H1 (cell line): ENCODE measurements around the gene RRAS. TPM values are rescaled to one million over a fixed set of nuclear protein-coding genes. Genes with fewer than 3 reads are reported as not detected.

ENCODE experiments used
- CTCF ChIA-PET: fragments of 300-600 bp; sonication (Branson Sonifier 250); formaldehyde crosslinking; loops from one replicate; lab custom pipeline; 2021; ENCODE audit not compliant: partially characterized antibody; lab: Charles Lee
- POLR2A ChIA-PET: fragments of 300-600 bp; sonication (Branson Sonifier 250); formaldehyde crosslinking; loops from one replicate; lab custom pipeline; 2021; ENCODE audit warnings: inconsistent platforms; ENCODE audit not compliant: partially characterized antibody; lab: Charles Lee
- DNase-seq, 2 experiments: peaks; one replicate each; pipeline versions ENCODE4 v3.0.0 to v3.0.0-alpha.2; 2010 to 2022; ENCODE audit warnings: low spot score in 2 of 2, low read depth in 1 of 2, mixed read lengths in 1 of 2
- FAIRE-seq: peaks from 2 replicates; lab custom pipeline; 2011; peaks lifted over from hg19 to GRCh38; lab: Jason Lieb, UNC
- H2AFZ ChIP-seq: 2 replicates; pipeline ENCODE4 v1.8.1; 2012; ENCODE audit warnings: low read length, inconsistent platforms
- H2AK5ac ChIP-seq: 2 replicates; pipeline ENCODE4 v1.6.1; 2013; ENCODE audit warnings: low read depth, low read length
- H2BK120ac ChIP-seq: replicated peaks from 2 replicates; pipeline ENCODE3; 2013; ENCODE audit warnings: low read depth, low read length, inconsistent platforms
- H2BK12ac ChIP-seq: 2 replicates; pipeline ENCODE4 v1.6.1; 2013; ENCODE audit warnings: low read depth, low read length
- H2BK15ac ChIP-seq: 2 replicates; pipeline ENCODE4 v1.6.1; 2013; ENCODE audit warnings: low read length
- H2BK20ac ChIP-seq: 2 replicates; pipeline ENCODE4 v1.6.1; 2013; ENCODE audit warnings: low read length
- H2BK5ac ChIP-seq: 2 replicates; pipeline ENCODE4 v1.6.1; 2013; ENCODE audit warnings: low read depth, low read length
- H3K14ac ChIP-seq: 2 replicates; pipeline ENCODE4 v1.6.1; 2013; ENCODE audit warnings: inconsistent platforms; ENCODE audit not compliant: insufficient read length
- H3K18ac ChIP-seq: 2 replicates; pipeline ENCODE4 v1.6.1; 2013; ENCODE audit warnings: low read length; ENCODE audit errors: extremely low read depth
- H3K23ac ChIP-seq: 2 replicates; pipeline ENCODE4 v1.6.1; 2013; ENCODE audit warnings: inconsistent platforms; ENCODE audit not compliant: insufficient read length
- H3K23me2 ChIP-seq: 2 replicates; pipeline ENCODE4 v1.6.1; 2013; ENCODE audit warnings: low read depth, low read length
- H3K27ac ChIP-seq: 2 replicates; pipeline ENCODE4 v1.6.1; 2011; ENCODE audit warnings: low read depth, low read length, inconsistent platforms
- H3K27me3 ChIP-seq, 4 experiments: replicated peaks in 1 of 4; 1 replicate in 1 of 4; 2 replicates in 3 of 4; pipeline versions ENCODE4 v1.6.1 to v1.8.1; 2011 to 2013; ENCODE audit warnings: low read length in 3 of 4, mild to moderate bottlenecking in 3 of 4, inconsistent platforms in 2 of 4, mixed read lengths in 2 of 4, moderate library complexity in 1 of 4; ENCODE audit not compliant: control insufficient read depth in 3 of 4, insufficient read depth in 3 of 4; ENCODE audit errors: extremely low read depth in 1 of 4
- H3K36me3 ChIP-seq, 4 experiments: 2 replicates each; pipeline versions ENCODE4 v1.6.1 to v1.8.1; 2011 to 2013; ENCODE audit warnings: mild to moderate bottlenecking in 4 of 4, low read length in 3 of 4, moderate library complexity in 2 of 4, control low read depth in 1 of 4, inconsistent platforms in 1 of 4; ENCODE audit not compliant: insufficient read depth in 4 of 4, control insufficient read depth in 2 of 4
- H3K4ac ChIP-seq: replicated peaks from 2 replicates; pipeline ENCODE3; 2013; ENCODE audit warnings: low read length, low read depth, mixed read lengths, inconsistent platforms; ENCODE audit not compliant: insufficient read length
- H3K4me1 ChIP-seq, 4 experiments: replicated peaks in 1 of 4; 1 replicate in 1 of 4; 2 replicates in 3 of 4; pipeline versions ENCODE4 v1.6.1 to v1.8.1; 2011 to 2013; ENCODE audit warnings: low read length in 3 of 4, inconsistent platforms in 2 of 4, mixed read lengths in 1 of 4; ENCODE audit not compliant: insufficient read depth in 4 of 4, control insufficient read depth in 3 of 4
- H3K4me2 ChIP-seq, 2 experiments: 2 replicates each; pipeline versions ENCODE4 v1.6.1 to v1.8.1; 2011 to 2013; ENCODE audit warnings: low read depth in 2 of 2, low read length in 2 of 2, control low read depth in 1 of 2, inconsistent platforms in 1 of 2, mild to moderate bottlenecking in 1 of 2; ENCODE audit not compliant: insufficient read depth in 1 of 2
- H3K4me3 ChIP-seq, 4 experiments: fragments of 200-600, 300-600 bp in 1 of 4; sonication (generic), shearing (Covaris generic), sonication (Bioruptor Twin) in 1 of 4; 2 replicates each; pipeline versions ENCODE4 v1.5.1 to v1.8.1; 2011 to 2016; ENCODE audit warnings: low read length in 4 of 4, low read depth in 3 of 4, control low read depth in 2 of 4, inconsistent platforms in 2 of 4, mild to moderate bottlenecking in 2 of 4, mixed read lengths in 1 of 4, moderate library complexity in 1 of 4; ENCODE audit not compliant: insufficient read depth in 2 of 4; ENCODE audit errors: extremely low read depth in 1 of 4
- H3K56ac ChIP-seq: replicated peaks from 2 replicates; pipeline ENCODE3; 2013; ENCODE audit warnings: low read depth, mild to moderate bottlenecking, mixed read lengths, low read length, inconsistent platforms; ENCODE audit not compliant: insufficient read length
- H3K79me1 ChIP-seq: 2 replicates; pipeline ENCODE4 v1.6.1; 2013; ENCODE audit warnings: low read depth, low read length, control low read depth
- H3K79me2 ChIP-seq, 2 experiments: 2 replicates each; pipeline versions ENCODE4 v1.6.1 to v1.8.1; 2012 to 2013; ENCODE audit warnings: low read length in 2 of 2, mild to moderate bottlenecking in 2 of 2, inconsistent platforms in 1 of 2; ENCODE audit not compliant: insufficient read depth in 2 of 2, control insufficient read depth in 1 of 2
- H3K9ac ChIP-seq, 4 experiments: replicated peaks in 1 of 4; 1 replicate in 1 of 4; 2 replicates in 3 of 4; pipeline versions ENCODE4 v1.6.1 to v1.8.1; 2011 to 2013; ENCODE audit warnings: low read depth in 3 of 4, low read length in 3 of 4, control low read depth in 2 of 4, mild to moderate bottlenecking in 2 of 4, moderate library complexity in 2 of 4, inconsistent platforms in 1 of 4; ENCODE audit errors: extremely low read depth in 1 of 4
- H3K9me3 ChIP-seq, 2 experiments: 2 replicates each; pipeline versions ENCODE4 v1.6.1 to v1.8.1; 2012 to 2013; ENCODE audit warnings: mild to moderate bottlenecking in 2 of 2, moderate library complexity in 2 of 2, control low read depth in 1 of 2, inconsistent platforms in 1 of 2, low read depth in 1 of 2, low read length in 1 of 2, mixed read lengths in 1 of 2; ENCODE audit not compliant: insufficient read depth in 2 of 2
- H4K20me1 ChIP-seq, 2 experiments: replicated peaks in 1 of 2; 2 replicates each; pipeline versions ENCODE3 to v1.8.1; 2011 to 2013; ENCODE audit warnings: inconsistent platforms in 2 of 2, low read length in 2 of 2, mild to moderate bottlenecking in 1 of 2; ENCODE audit not compliant: insufficient read depth in 2 of 2, control insufficient read depth in 1 of 2
- H4K5ac ChIP-seq: 2 replicates; pipeline ENCODE4 v1.6.1; 2013; ENCODE audit warnings: low read length, low read depth, mixed read lengths, inconsistent platforms; ENCODE audit not compliant: insufficient read length
- H4K8ac ChIP-seq: 2 replicates; pipeline ENCODE4 v1.8.0; 2013; ENCODE audit warnings: mild to moderate bottlenecking, moderate library complexity, low read length, inconsistent platforms; ENCODE audit not compliant: insufficient read depth; ENCODE audit errors: extremely low read depth
- H4K91ac ChIP-seq: replicated peaks from 2 replicates; pipeline ENCODE3; 2013; ENCODE audit warnings: low read length, mixed read lengths, inconsistent platforms; ENCODE audit not compliant: insufficient read length
- BCL11A ChIP-seq, 2 experiments: IDR thresholded peaks; one replicate each; pipeline ENCODE4 v1.6.1; 2011; ENCODE audit warnings: low read depth in 2 of 2, low read length in 2 of 2, mild to moderate bottlenecking in 2 of 2
- CREB1 ChIP-seq: IDR thresholded peaks from 2 replicates; pipeline ENCODE4 v1.6.1; 2012; ENCODE audit warnings: inconsistent platforms
- EP300 ChIP-seq, 2 experiments: IDR thresholded peaks; 1 replicate in 1 of 2; 2 replicates in 1 of 2; pipeline ENCODE4 v1.6.1; 2011 to 2012; ENCODE audit warnings: low read depth in 2 of 2, low read length in 2 of 2, mild to moderate bottlenecking in 2 of 2, borderline replicate concordance in 1 of 2, inconsistent platforms in 1 of 2, moderate library complexity in 1 of 2
- FOSL1 ChIP-seq: IDR thresholded peaks from 2 replicates; pipeline ENCODE4 v1.6.1; 2011; ENCODE audit warnings: mild to moderate bottlenecking, low read depth, low read length, moderate library complexity; ENCODE audit not compliant: insufficient read depth
- HDAC2 ChIP-seq, 2 experiments: fragments of 300-600 bp in 1 of 2; sonication (generic) in 1 of 2; IDR thresholded peaks; 2 replicates each; pipeline ENCODE4 v1.6.1; 2011 to 2012; ENCODE audit warnings: low read depth in 2 of 2, low read length in 2 of 2, mild to moderate bottlenecking in 2 of 2, moderate library complexity in 2 of 2, borderline replicate concordance in 1 of 2, inconsistent platforms in 1 of 2
- POLR2A ChIP-seq, 2 experiments: IDR thresholded peaks; 1 replicate in 1 of 2; 2 replicates in 1 of 2; pipeline ENCODE4 v1.6.1; 2011; ENCODE audit warnings: low read depth in 2 of 2, low read length in 2 of 2, mild to moderate bottlenecking in 2 of 2; ENCODE audit errors: control extremely low read depth in 1 of 2
- SP1 ChIP-seq: IDR thresholded peaks from 2 replicates; pipeline ENCODE4 v1.6.1; 2011; ENCODE audit warnings: low read depth, low read length
- SP2 ChIP-seq: IDR thresholded peaks from 2 replicates; pipeline ENCODE4 v1.6.1; 2012; ENCODE audit warnings: mild to moderate bottlenecking, low read length, inconsistent platforms
- TEAD4 ChIP-seq: IDR thresholded peaks from 2 replicates; pipeline ENCODE4 v1.6.1; 2012; ENCODE audit warnings: low read depth, low read length, inconsistent platforms, mixed read lengths
- WGBS, 2 experiments: shearing (Covaris generic) in 1 of 2; methylation state at CpG; one replicate each; pipeline versions ENCODE4 v1.1.6 to v1.1.7; 2013 to 2015; ENCODE audit warnings: low lambda C conversion rate in 2 of 2, mixed read lengths in 2 of 2, inconsistent platforms in 1 of 2, low coverage in 1 of 2, missing lambda C conversion rate in 1 of 2; ENCODE audit not compliant: insufficient replicate concordance in 2 of 2, insufficient coverage in 1 of 2, insufficient read length in 1 of 2; ENCODE audit errors: extremely low coverage in 1 of 2, missing lambda C conversion rate in 1 of 2; 5-methylcytosine and 5-hydroxymethylcytosine counted together
- polyA plus RNA-seq, 7 experiments: library from polyadenylated mRNA; depleted of rRNA in 3 of 7; stranded (reverse) in 5 of 7; unstranded in 2 of 7; fragments of >200 nt in 5 of 7; fragments of 200-250 nt in 2 of 7; gene quantifications; 1 replicate in 5 of 7; 2 replicates in 1 of 7; 4 replicates in 1 of 7; pipeline versions ENCODE4 v1.2.1 to v1.2.3, GENCODE V29; 2011 to 2013; ENCODE audit warnings: missing spikeins in 2 of 7, mixed read lengths in 2 of 7
- total RNA-seq: library from RNA; stranded (reverse); fragmentation: NEBNext Ultra II Directional; extraction: Animal tissue kit (Norgen Biotek cat#: 25700); gene quantifications from 2 replicates; pipeline ENCODE4 v1.2.1, GENCODE V29; 2021
- TF ChIP-seq, protein P1 (sequence below), 3 experiments: IDR thresholded peaks; 1 replicate in 2 of 3; 2 replicates in 1 of 3; pipeline versions ENCODE4 v1.5.1 to v1.6.1; 2011; ENCODE audit warnings: low read length in 3 of 3, mild to moderate bottlenecking in 3 of 3, inconsistent platforms in 2 of 3, low read depth in 1 of 3, moderate library complexity in 1 of 3; ENCODE audit not compliant: insufficient read depth in 1 of 3; ENCODE audit errors: control extremely low read depth in 1 of 3

RRAS gene
- total and polyA plus RNA-seq, 2 of the 8 experiments (the other 6 are each of a cell fraction or from before 2014, with no cell fraction given), result 17.7 to 49.1 TPM

DNA sequence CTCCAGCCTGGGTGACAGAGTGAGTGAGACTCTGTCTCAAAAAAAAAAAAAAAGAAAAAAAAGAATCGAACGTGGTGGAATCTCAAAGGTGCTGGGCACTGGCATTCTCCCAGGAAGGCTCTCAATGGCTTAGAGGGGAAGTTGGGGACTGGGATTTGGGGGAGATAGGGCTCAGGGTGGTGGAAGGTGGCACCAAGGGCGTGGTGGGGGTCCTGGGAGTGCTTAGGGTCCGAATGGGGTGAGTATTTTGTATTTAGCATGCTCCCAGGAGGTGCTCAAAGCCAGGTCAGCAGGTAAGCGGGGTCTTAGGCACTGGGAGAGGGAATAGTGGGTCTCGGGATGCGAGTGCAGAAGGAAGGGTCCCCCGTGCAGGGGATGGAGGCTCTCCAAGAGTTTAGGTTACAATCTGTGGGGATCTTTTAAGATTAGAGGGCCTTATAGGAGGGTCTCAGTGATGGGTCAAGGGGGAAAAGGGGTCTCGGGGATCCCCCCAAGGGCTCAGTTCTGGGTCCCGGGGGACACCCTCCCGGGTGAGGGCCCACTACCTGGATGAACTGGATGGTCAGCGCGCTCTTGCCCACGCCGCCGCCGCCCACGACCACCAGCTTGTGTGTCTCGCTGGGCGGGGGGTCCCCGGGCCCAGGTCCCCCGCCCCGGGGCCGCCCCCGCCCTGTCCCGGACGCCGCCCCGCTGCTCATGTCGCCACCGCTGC is 386 bp downstream of the RRAS start:
- peaks cover 2 to 25% (median 15%) of the 10 kb centered on the region in 4 experiments for H3K4me1 ChIP-seq
- peaks cover 3 to 14% of the 10 kb centered on the region in 2 experiments for H4K20me1 ChIP-seq
- peak overlapping the region; percentile 36 to 70 (median 38) for H3K4me3 ChIP-seq
- no peak overlapping the region for H3K27ac ChIP-seq
- DNase-seq, result no peak
- H4K91ac ChIP-seq, result peak overlapping the region; percentile 5
- H3K14ac ChIP-seq, result no peak overlapping the region
- H3K9ac ChIP-seq, result no peak overlapping the region; a peak in 2 of 7 replicates
- peak overlapping the region; percentile 69 to 87 for H3K4me2 ChIP-seq
- H3K9me3 ChIP-seq, result no peaks in the 10 kb centered on the region
- H2BK120ac ChIP-seq, result no peak overlapping the region
- H3K79me1 ChIP-seq, result peaks cover 12% of the 10 kb centered on the region
- peaks cover 10 to 24% of the 10 kb centered on the region in 2 experiments for H3K79me2 ChIP-seq
- H3K4ac ChIP-seq, result no peak overlapping the region
- H2BK15ac ChIP-seq, result no peak overlapping the region
- H4K8ac ChIP-seq, result no peak overlapping the region
- H2AK5ac ChIP-seq, result no peak overlapping the region
- H3K23me2 ChIP-seq, result peaks cover 7% of the 10 kb centered on the region
- H3K23ac ChIP-seq, result no peak overlapping the region
- ChIA-PET CTCF (interaction anchor here (1.0 to 1.9 kb wide), 5 partner anchors 8 to 39 kb away, joined by 3 to 9 read pairs (median 4); no protein-coding TSS in a partner anchor), POLR2A (interaction anchor here (0.6 to 50.7 kb wide), 18 partner anchors 9 to 237 kb away, joined by 3 to 840 read pairs (median 4); partner anchors contain the start of genes BCL2L12, CPT1C, IRF3 and NOSIP)
- H2AFZ ChIP-seq, result no peak overlapping the region
- no peak overlapping the region; the same call in 1 of the 2 replicates for H3K18ac ChIP-seq
- no peak overlapping the region for H3K56ac ChIP-seq
- no peaks in the 10 kb centered on the region for H3K36me3 ChIP-seq
- H2BK12ac ChIP-seq, result 0 out of 2 replicates have a peak overlapping the region, but pooled peaks have one; percentile 50
- no peak overlapping the region; the same call in 1 of the 2 replicates for H2BK20ac ChIP-seq
- no peak overlapping the region for H2BK5ac ChIP-seq
- no peak overlapping the region for H4K5ac ChIP-seq
- 20% methylated on average over 12 of the region's 31 CpGs; no CpG with 5 or more reads in 1 of the 2 experiments for WGBS, 2 experiments
- no peak for FAIRE-seq
- H3K27me3 ChIP-seq, result no peaks in the 10 kb centered on the region
- TF ChIP-seq POLR2A (IDR thresholded peaks at IDR 0.05; ENCODE audit: control extremely low read depth in 1 of 2, low read depth in 2 of 2, low read length in 2 of 2) (no peak), CREB1 (no peak), TEAD4 (no peak), FOSL1 (no peak), HDAC2 (IDR thresholded peaks at IDR 0.05; ENCODE audit: borderline replicate concordance in 1 of 2, low read depth in 2 of 2, low read length in 2 of 2) (no peak), SP2 (no peak), BCL11A (IDR thresholded peaks at IDR 0.05; ENCODE audit: low read depth in 2 of 2, low read length in 2 of 2) (no peak), EP300 (IDR thresholded peaks at IDR 0.05; ENCODE audit: borderline replicate concordance in 1 of 2, low read depth in 2 of 2, low read length in 2 of 2) (no peak), SP1 (no peak)
- TF ChIP-seq, protein P1, sequence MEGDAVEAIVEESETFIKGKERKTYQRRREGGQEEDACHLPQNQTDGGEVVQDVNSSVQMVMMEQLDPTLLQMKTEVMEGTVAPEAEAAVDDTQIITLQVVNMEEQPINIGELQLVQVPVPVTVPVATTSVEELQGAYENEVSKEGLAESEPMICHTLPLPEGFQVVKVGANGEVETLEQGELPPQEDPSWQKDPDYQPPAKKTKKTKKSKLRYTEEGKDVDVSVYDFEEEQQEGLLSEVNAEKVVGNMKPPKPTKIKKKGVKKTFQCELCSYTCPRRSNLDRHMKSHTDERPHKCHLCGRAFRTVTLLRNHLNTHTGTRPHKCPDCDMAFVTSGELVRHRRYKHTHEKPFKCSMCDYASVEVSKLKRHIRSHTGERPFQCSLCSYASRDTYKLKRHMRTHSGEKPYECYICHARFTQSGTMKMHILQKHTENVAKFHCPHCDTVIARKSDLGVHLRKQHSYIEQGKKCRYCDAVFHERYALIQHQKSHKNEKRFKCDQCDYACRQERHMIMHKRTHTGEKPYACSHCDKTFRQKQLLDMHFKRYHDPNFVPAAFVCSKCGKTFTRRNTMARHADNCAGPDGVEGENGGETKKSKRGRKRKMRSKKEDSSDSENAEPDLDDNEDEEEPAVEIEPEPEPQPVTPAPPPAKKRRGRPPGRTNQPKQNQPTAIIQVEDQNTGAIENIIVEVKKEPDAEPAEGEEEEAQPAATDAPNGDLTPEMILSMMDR (IDR thresholded peaks at IDR 0.05; ENCODE audit: control extremely low read depth in 1 of 3, insufficient read depth in 1 of 3, low read depth in 1 of 3, low read length in 3 of 3), result no peak
